ENCODE data around the gene EPHB1.
A peak's percentile ranks its signal among the peaks of the same experiment; 100 is the strongest.

Gene EPHB1

GRCh38 chr3:135226057-135226456 lies 431.0 kb downstream of the EPHB1 start:
- H2AFZ ChIP-seq (ENCODE audit: low read depth, low read length), result no peak overlapping the region
- H4K8ac ChIP-seq (ENCODE audit: low read length), result no peak overlapping the region
- H3K9ac ChIP-seq (ENCODE audit: low read length), result no peak overlapping the region
- H2BK5ac ChIP-seq (ENCODE audit: low read depth, low read length, poor library complexity, severe bottlenecking), result no peak overlapping the region
- no peak overlapping the region for H2BK120ac ChIP-seq (ENCODE audit: low read depth, low read length)
- no peak overlapping the region for H2AK5ac ChIP-seq (ENCODE audit: low read length, severe bottlenecking)
- H3K4me3 ChIP-seq (ENCODE audit: insufficient read depth in 1 of 2, low read depth in 1 of 2, low read length in 2 of 2), result no peak overlapping the region
- H3K36me3 ChIP-seq (ENCODE audit: control insufficient read depth in 1 of 2, insufficient read depth in 2 of 2, low read depth in 1 of 2, low read length in 2 of 2), result no peaks in the 10 kb centered on the region
- H3K23ac ChIP-seq (ENCODE audit: low read length in 2 of 2), result no peak overlapping the region
- peak overlapping the region; percentile 3 for H4K91ac ChIP-seq (ENCODE audit: low read length)
- H3K14ac ChIP-seq (ENCODE audit: low read length in 2 of 2), result no peak overlapping the region
- 78% methylated on average over 6 of the region's 6 CpGs for WGBS
- H3K79me1 ChIP-seq (replicated peaks; ENCODE audit: low read length, poor library complexity, severe bottlenecking), result no peaks in the 10 kb centered on the region
- no peaks in the 10 kb centered on the region for H3K9me3 ChIP-seq (ENCODE audit: control insufficient read depth, low read length)
- no peaks in the 10 kb centered on the region for H3K27me3 ChIP-seq (ENCODE audit: control insufficient read depth in 1 of 2, insufficient read depth in 1 of 2, low read length in 2 of 2)
- no peaks in the 10 kb centered on the region for H3K4me1 ChIP-seq (ENCODE audit: control insufficient read depth, insufficient read depth, low read depth, low read length)
- H2BK15ac ChIP-seq (ENCODE audit: low read depth, poor library complexity, severe bottlenecking), result no peak overlapping the region
- no peak overlapping the region for H3K18ac ChIP-seq (ENCODE audit: low read depth in 1 of 2, low read length in 2 of 2)
- H3K27ac ChIP-seq (ENCODE audit: low read length, poor library complexity, severe bottlenecking), result no peak overlapping the region
- no peak overlapping the region for H3K4me2 ChIP-seq (ENCODE audit: low read length, poor library complexity, severe bottlenecking)
- H2BK12ac ChIP-seq (ENCODE audit: low read length in 2 of 2), result no peak overlapping the region
- H3K4ac ChIP-seq (ENCODE audit: low read depth in 1 of 2, low read length in 2 of 2), result no peak overlapping the region
- DNase-seq, result no peak

GRCh38 chr3:135228201-135228600 lies 433.1 kb downstream of the EPHB1 start:
- Histone ChIP-seq H2AK5ac (ENCODE audit: low read length, severe bottlenecking) (no peak overlapping the region), H4K8ac (ENCODE audit: low read length) (no peak overlapping the region)

GRCh38 chr3:135229018-135229495 lies 434.0 kb downstream of the EPHB1 start:
- Histone ChIP-seq H3K14ac (ENCODE audit: low read length in 2 of 2) (no peak overlapping the region), H3K27ac (ENCODE audit: low read length, poor library complexity, severe bottlenecking) (no peak overlapping the region), H2BK5ac (ENCODE audit: low read depth, low read length, poor library complexity, severe bottlenecking) (no peak overlapping the region), H2AFZ (ENCODE audit: low read depth, low read length) (no peak overlapping the region), H3K9me3 (ENCODE audit: control insufficient read depth, low read length) (no peaks in the 10 kb centered on the region), H3K4me3 (ENCODE audit: insufficient read depth in 1 of 2, low read depth in 1 of 2, low read length in 2 of 2) (no peak overlapping the region), H3K4ac (ENCODE audit: low read depth in 1 of 2, low read length in 2 of 2) (no peak overlapping the region), H3K23ac (ENCODE audit: low read length in 2 of 2) (no peak overlapping the region), H2BK12ac (ENCODE audit: low read length in 2 of 2) (no peak overlapping the region), H3K9ac (ENCODE audit: low read length) (no peak overlapping the region), H3K79me1 (replicated peaks; ENCODE audit: low read length, poor library complexity, severe bottlenecking) (no peaks in the 10 kb centered on the region), H3K4me1 (ENCODE audit: control insufficient read depth, insufficient read depth, low read depth, low read length) (no peaks in the 10 kb centered on the region), H2BK15ac (ENCODE audit: low read depth, poor library complexity, severe bottlenecking) (no peak overlapping the region), H2AK5ac (ENCODE audit: low read length, severe bottlenecking) (no peak overlapping the region), H4K8ac (ENCODE audit: low read length) (no peak overlapping the region), H3K27me3 (ENCODE audit: control insufficient read depth in 1 of 2, insufficient read depth in 1 of 2, low read length in 2 of 2) (no peaks in the 10 kb centered on the region), H4K91ac (ENCODE audit: low read length) (no peak overlapping the region), H3K4me2 (ENCODE audit: low read length, poor library complexity, severe bottlenecking) (no peak overlapping the region), H3K36me3 (ENCODE audit: control insufficient read depth in 1 of 2, insufficient read depth in 2 of 2, low read depth in 1 of 2, low read length in 2 of 2) (no peaks in the 10 kb centered on the region), H2BK120ac (ENCODE audit: low read depth, low read length) (no peak overlapping the region), H3K18ac (ENCODE audit: low read depth in 1 of 2, low read length in 2 of 2) (no peak overlapping the region)
- no peak for DNase-seq
- 61% methylated on average over 4 of the region's 5 CpGs for WGBS

More at GRCh38 chr3:135228201-135228600, 433.1 kb downstream of the EPHB1 start:
- no peak overlapping the region for H3K14ac ChIP-seq (ENCODE audit: low read length in 2 of 2)
- WGBS, result 42% methylated on average over 2 of the region's 3 CpGs
- no peak for DNase-seq
- no peak overlapping the region for H3K18ac ChIP-seq (ENCODE audit: low read depth in 1 of 2, low read length in 2 of 2)
- no peaks in the 10 kb centered on the region for H3K4me1 ChIP-seq (ENCODE audit: control insufficient read depth, insufficient read depth, low read depth, low read length)
- no peak overlapping the region for H2BK5ac ChIP-seq (ENCODE audit: low read depth, low read length, poor library complexity, severe bottlenecking)
- H3K9ac ChIP-seq (ENCODE audit: low read length), result no peak overlapping the region
- no peak overlapping the region for H2AFZ ChIP-seq (ENCODE audit: low read depth, low read length)
- H2BK15ac ChIP-seq (ENCODE audit: low read depth, poor library complexity, severe bottlenecking), result no peak overlapping the region
- H3K23ac ChIP-seq (ENCODE audit: low read length in 2 of 2), result no peak overlapping the region
- H3K4me2 ChIP-seq (ENCODE audit: low read length, poor library complexity, severe bottlenecking), result no peak overlapping the region
- H2BK120ac ChIP-seq (ENCODE audit: low read depth, low read length), result no peak overlapping the region
- no peaks in the 10 kb centered on the region for H3K79me1 ChIP-seq (replicated peaks; ENCODE audit: low read length, poor library complexity, severe bottlenecking)
- no peak overlapping the region for H2BK12ac ChIP-seq (ENCODE audit: low read length in 2 of 2)
- H3K4ac ChIP-seq (ENCODE audit: low read depth in 1 of 2, low read length in 2 of 2), result no peak overlapping the region
- no peak overlapping the region for H3K27ac ChIP-seq (ENCODE audit: low read length, poor library complexity, severe bottlenecking)
- no peaks in the 10 kb centered on the region for H3K9me3 ChIP-seq (ENCODE audit: control insufficient read depth, low read length)
- no peak overlapping the region for H4K91ac ChIP-seq (ENCODE audit: low read length)
- H3K4me3 ChIP-seq (ENCODE audit: insufficient read depth in 1 of 2, low read depth in 1 of 2, low read length in 2 of 2), result no peak overlapping the region
- no peaks in the 10 kb centered on the region for H3K27me3 ChIP-seq (ENCODE audit: control insufficient read depth in 1 of 2, insufficient read depth in 1 of 2, low read length in 2 of 2)
- H3K36me3 ChIP-seq (ENCODE audit: control insufficient read depth in 1 of 2, insufficient read depth in 2 of 2, low read depth in 1 of 2, low read length in 2 of 2), result no peaks in the 10 kb centered on the region

GRCh38 chr3:135231737-135232136 lies 436.7 kb downstream of the EPHB1 start:
- Histone ChIP-seq H3K79me1 (replicated peaks; ENCODE audit: low read length, poor library complexity, severe bottlenecking) (no peaks in the 10 kb centered on the region), H3K27ac (ENCODE audit: low read length, poor library complexity, severe bottlenecking) (no peak overlapping the region), H3K36me3 (ENCODE audit: control insufficient read depth in 1 of 2, insufficient read depth in 2 of 2, low read depth in 1 of 2, low read length in 2 of 2) (no peaks in the 10 kb centered on the region), H3K9ac (ENCODE audit: low read length) (no peak overlapping the region), H3K4me3 (ENCODE audit: insufficient read depth in 1 of 2, low read depth in 1 of 2, low read length in 2 of 2) (no peak overlapping the region), H4K8ac (ENCODE audit: low read length) (no peak overlapping the region), H2BK120ac (ENCODE audit: low read depth, low read length) (no peak overlapping the region), H3K9me3 (ENCODE audit: control insufficient read depth, low read length) (no peaks in the 10 kb centered on the region), H2AK5ac (ENCODE audit: low read length, severe bottlenecking) (no peak overlapping the region), H2BK12ac (ENCODE audit: low read length in 2 of 2) (no peak overlapping the region), H3K23ac (ENCODE audit: low read length in 2 of 2) (no peak overlapping the region), H2BK5ac (ENCODE audit: low read depth, low read length, poor library complexity, severe bottlenecking) (no peak overlapping the region), H4K91ac (ENCODE audit: low read length) (no peak overlapping the region), H3K4me2 (ENCODE audit: low read length, poor library complexity, severe bottlenecking) (no peak overlapping the region), H2AFZ (ENCODE audit: low read depth, low read length) (no peak overlapping the region), H3K4me1 (ENCODE audit: control insufficient read depth, insufficient read depth, low read depth, low read length) (no peaks in the 10 kb centered on the region), H2BK15ac (ENCODE audit: low read depth, poor library complexity, severe bottlenecking) (no peak overlapping the region), H3K18ac (ENCODE audit: low read depth in 1 of 2, low read length in 2 of 2) (no peak overlapping the region), H3K4ac (ENCODE audit: low read depth in 1 of 2, low read length in 2 of 2) (no peak overlapping the region), H3K27me3 (ENCODE audit: control insufficient read depth in 1 of 2, insufficient read depth in 1 of 2, low read length in 2 of 2) (no peaks in the 10 kb centered on the region), H3K14ac (ENCODE audit: low read length in 2 of 2) (no peak overlapping the region)
- 44% methylated on average over 1 of the region's 2 CpGs for WGBS
- DNase-seq, result no peak
